HPDE6-E6E7 (cell line): Measurements from ENCODE around the gene ATXN7L1.
A peak's percentile ranks its signal among the peaks of the same experiment; 100 is the strongest.

ENCODE experiments used
- DNase-seq: peaks from one replicate; pipeline ENCODE4 v3.0.0; 2011; ENCODE audit warnings: missing footprints; ENCODE audit errors: extremely low spot score

Gene ATXN7L1

DNA sequence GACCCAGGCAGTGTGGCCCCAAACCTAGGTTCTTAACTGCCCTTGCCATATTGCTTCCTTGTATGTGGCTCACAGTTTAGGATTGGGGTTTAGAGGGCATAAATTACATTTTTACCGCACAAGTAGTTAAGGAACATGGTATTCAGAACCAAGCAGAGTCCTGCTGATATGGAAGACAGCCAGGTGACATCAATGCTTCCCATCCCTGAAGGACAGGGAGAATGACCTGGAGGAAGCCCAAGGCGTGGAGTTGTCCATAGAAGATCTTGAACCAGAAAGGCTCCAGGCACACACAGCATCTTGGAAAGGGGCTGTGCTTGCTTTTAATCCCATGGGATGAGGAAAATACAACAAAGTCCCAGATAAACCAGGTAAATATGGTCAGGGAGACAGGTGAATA lies 48.3 kb downstream of the ATXN7L1 start:
- no peak for DNase-seq

- DNase-seq = no peak
Measured at GRCh38 chr7:105827151-105827875, 49.1 kb downstream of the ATXN7L1 start.

DNA sequence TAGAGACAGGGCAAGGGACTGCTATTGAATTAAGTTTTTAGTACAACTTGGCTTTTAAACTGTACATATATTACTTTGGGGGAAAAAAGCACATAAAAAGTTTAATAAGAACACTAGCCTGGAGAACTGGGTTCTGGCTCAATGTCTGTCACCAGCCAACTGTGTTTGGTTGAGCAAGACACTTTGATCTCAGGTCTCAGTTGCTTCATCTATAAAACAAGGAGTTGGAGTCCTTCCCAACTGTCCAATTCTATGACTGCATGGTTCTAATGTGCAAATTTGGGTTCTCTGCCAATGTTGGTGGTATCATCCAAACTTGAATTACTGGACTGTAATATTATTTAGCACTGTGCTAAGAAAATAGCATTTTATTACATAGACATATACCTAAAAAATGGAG lies 50.3 kb downstream of the ATXN7L1 start:
- DNase-seq = no peak

DNA sequence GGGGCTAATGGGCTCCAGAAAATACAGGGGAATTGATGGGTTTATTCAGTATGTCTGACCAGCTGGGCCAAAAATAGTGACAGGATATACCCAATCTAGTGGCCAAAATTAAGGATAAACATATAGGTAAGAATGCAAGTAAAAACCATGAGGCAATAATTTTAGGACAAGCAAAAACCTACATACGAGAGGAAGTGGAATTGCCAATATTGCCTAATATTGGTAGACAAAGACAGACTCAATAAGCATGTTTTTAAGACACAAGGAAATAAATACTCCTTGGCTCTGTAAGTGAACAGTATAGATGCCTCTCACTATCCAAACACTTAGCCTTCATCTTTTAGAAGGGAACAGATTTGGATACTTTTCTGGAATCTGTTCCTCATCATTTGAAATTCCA lies 51.0 kb downstream of the ATXN7L1 start:
- no peak for DNase-seq

DNA sequence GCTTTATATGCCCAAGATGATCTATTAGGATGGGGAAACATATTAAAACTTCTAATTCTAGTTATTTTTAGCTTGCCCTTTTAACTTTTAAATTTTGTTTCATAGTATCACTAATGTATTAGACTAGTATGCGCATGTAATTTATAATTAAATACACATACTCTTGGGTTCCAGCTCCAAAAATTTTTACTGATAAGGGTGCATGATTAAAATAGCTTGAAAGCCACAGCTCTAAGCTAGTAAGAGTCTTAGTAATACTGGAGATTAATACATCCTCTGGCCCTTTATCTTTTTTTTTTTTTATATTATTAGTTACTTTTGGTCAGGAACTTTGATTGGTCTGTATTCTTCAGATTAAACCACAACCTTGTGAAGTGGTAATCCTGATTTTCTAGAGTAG lies 53.6 kb downstream of the ATXN7L1 start:
- no peak for DNase-seq

DNA sequence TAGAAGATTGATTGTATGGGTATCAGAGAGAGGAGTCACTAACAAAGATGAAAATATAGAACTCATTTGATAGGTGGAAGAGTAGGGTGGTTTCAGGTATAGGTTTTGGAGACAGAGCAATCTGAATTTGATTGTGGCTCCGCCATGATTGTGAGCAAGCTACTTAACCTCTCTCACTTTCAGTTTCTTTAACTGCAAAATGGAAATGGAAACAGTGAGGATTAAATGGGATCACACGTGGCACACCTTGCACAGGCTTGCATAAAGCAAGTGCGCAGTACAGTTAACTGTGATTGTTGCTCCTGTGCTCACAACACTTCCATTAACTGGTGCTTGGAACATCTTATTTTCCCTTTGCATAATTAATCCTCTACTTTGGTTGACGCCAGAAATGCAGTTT lies 54.9 kb downstream of the ATXN7L1 start:
- no peak for DNase-seq

- no peak for DNase-seq
Measured at GRCh38 chr7:105820363-105821066, 55.9 kb downstream of the ATXN7L1 start.

DNA sequence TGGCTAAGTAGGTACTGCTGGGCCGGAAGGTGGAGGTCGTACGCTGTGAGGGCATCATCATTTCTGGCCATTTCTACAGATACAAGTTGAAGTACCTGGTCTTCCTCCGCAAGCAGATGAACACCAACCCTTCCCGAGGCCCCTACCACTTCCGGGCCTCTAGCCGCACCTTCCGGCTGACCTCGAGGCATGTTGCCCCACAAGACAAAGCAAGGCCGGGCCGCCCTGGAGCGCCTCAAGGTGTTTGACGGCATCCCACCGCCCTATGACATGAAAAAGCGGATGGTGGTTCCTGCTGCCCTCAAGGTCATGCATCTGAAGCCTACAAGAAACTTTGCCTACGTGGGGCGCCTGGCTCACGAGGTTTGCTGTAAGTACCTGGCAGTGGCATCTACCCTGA lies 56.8 kb downstream of the ATXN7L1 start:
- DNase-seq = no peak

DNA sequence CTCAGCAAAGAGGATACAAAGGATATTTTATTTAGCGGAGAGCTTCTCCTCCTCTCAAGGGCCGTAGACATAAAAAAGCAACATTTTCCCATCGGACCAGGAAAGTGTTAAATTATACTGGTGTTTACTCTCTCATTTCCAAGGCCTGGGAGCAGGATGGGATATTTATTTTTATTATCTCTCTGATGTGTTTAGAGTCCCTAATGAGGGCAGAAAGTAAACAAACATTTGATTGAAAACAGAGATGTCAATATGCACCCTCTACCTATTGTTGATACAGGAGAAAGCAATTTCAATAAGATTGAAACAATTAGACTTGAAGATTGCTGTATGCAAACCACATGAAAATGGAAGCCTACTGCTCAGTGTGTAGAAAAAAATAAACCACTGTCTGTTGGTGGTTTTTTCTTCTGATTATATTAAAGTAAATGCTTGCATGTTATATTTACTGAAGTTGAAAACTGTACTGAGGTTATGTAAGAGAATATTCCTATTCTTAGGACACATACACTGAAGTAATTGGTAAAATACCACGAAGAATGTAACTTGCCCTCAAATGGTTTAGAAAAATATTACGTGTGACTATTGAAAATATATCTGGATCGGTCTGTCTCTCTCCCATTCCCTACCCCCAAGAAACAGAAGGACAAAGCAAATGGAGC lies 59.3 kb downstream of the ATXN7L1 start:
- DNase-seq = no peak

- no peak for DNase-seq
Measured at GRCh38 chr7:105816266-105816843, 60.0 kb downstream of the ATXN7L1 start.

- no peak for DNase-seq
Measured at GRCh38 chr7:105815576-105815975, 60.8 kb downstream of the ATXN7L1 start.

DNA sequence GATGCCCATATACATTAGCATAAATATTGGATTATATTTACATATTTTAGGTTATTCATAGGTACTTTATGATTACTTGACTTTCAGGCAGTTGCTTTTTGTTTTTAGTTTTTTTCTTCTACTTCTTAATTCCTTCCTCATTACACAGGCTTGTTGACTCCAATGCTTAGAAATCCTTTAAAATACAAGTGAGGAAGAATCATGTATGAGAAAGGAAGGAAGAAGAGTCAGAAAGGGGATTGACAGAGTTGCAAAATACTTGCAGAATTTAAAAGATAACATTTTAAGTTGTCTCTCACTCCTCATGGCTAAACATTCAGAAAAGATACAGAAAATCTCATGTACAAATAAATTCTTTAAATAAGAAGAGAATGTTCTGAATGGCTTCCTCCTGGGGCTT lies 61.9 kb downstream of the ATXN7L1 start:
- DNase-seq = no peak

- DNase-seq = no peak
Measured at GRCh38 chr7:105811189-105811847, 65.1 kb downstream of the ATXN7L1 start.

- no peak for DNase-seq
Measured at GRCh38 chr7:105810556-105810955, 65.8 kb downstream of the ATXN7L1 start.

- no peak for DNase-seq
Measured at GRCh38 chr7:105808703-105809590, 67.5 kb downstream of the ATXN7L1 start.

DNA sequence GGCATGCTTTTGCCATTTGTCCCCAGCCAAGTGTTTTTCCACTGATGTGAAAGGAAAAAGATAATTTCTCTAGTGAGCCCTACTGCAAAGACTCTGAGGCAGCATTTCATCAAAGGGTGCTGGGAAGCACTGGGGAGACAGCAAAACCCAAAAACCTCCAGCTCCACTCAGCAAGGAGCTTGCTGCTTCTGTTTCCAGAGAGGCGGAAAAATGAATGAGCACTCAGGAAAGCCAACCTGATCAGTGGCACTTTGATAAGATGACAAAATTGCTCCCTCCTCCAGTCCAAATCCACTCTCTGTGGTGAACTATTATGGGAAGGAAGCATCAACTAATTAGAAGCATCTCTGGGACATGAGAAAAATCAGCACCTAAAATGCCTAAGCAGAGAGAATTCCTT lies 68.2 kb downstream of the ATXN7L1 start:
- no peak for DNase-seq

DNA sequence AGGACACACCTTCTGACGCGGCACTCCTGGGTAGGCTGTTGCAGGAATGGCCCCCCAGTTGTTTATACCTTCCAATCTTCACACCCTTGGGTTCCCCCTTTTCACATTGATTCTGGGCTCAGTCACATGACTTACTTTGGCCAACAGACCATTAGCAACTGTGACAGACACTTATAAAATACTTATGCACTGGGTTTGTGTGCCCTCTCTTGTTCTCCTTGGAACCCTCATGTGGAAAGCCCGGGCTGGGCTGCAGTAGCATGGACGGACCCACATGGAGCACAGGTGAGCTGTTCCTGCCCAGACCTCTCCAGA lies 69.0 kb downstream of the ATXN7L1 start:
- DNase-seq = no peak

- DNase-seq = peak; percentile 95
Measured at GRCh38 chr7:105806592-105807447, 69.6 kb downstream of the ATXN7L1 start.

- DNase-seq = no peak
Measured at GRCh38 chr7:105805447-105806019, 70.9 kb downstream of the ATXN7L1 start.

GRCh38 chr7:105803429-105803736 lies 73.0 kb downstream of the ATXN7L1 start:
- no peak for DNase-seq
